ENCODE data around the gene BLNK.

BLNK gene

DNA sequence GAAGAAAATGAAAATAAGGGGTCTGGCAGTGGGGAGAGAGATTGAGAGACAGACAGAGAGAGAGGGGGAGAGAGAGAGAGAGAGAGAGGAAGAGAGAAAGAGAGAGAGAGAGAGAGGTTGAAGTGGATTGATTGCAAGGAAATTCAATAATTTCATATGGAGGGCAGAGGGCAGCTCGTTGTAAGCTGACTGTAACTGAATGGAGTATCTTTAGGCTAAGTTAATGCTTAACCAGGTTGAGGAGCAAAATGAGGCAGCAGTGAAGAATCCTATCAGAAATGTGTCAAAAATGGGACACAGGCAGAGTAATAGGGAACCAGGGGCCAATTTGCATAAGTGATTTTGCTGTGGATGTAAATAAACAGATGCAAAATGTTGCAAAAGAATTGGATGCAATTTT lies 21.0 kb downstream of the BLNK start:
- POLR2A ChIA-PET (ENCODE audit: low non-redundant PET), result no interaction called here
- TF ChIP-seq, protein P1, sequence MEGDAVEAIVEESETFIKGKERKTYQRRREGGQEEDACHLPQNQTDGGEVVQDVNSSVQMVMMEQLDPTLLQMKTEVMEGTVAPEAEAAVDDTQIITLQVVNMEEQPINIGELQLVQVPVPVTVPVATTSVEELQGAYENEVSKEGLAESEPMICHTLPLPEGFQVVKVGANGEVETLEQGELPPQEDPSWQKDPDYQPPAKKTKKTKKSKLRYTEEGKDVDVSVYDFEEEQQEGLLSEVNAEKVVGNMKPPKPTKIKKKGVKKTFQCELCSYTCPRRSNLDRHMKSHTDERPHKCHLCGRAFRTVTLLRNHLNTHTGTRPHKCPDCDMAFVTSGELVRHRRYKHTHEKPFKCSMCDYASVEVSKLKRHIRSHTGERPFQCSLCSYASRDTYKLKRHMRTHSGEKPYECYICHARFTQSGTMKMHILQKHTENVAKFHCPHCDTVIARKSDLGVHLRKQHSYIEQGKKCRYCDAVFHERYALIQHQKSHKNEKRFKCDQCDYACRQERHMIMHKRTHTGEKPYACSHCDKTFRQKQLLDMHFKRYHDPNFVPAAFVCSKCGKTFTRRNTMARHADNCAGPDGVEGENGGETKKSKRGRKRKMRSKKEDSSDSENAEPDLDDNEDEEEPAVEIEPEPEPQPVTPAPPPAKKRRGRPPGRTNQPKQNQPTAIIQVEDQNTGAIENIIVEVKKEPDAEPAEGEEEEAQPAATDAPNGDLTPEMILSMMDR (conservative IDR thresholded peaks at IDR 0.05; ENCODE audit: low read depth), result no peak
- H3K27ac ChIP-seq, result no peak overlapping the region
- DNase-seq (ENCODE audit: low spot score), result no peak
- CTCF ChIA-PET, result interaction anchor here (2.8 kb wide), 1 partner anchor 21 kb away, joined by 11 read pairs; no protein-coding TSS in a partner anchor

DNA sequence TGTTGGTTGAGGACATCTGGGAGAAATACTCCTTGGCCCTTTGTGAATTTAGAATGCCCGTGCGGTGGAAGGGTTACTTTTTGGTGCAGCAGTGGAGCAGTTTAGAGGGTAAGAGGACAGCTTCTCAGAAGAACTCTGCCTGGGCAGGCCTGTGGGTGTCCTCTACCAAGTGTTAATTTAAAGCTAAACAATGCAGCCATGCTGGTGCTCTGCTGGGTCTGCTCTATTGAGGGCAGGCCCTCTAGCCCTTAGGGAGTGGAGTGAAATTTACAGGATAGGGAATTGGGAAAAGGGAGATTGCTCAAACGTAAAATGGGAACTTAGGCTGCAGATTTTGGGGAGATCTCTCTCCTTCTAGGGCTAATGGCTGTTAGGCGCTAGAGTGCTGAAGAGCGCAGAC lies 22.1 kb downstream of the BLNK start:
- TF ChIP-seq, protein P1 (conservative IDR thresholded peaks at IDR 0.05; ENCODE audit: low read depth), result no peak
- no peak for DNase-seq (ENCODE audit: low spot score)
- H3K27ac ChIP-seq, result no peak overlapping the region
- CTCF ChIA-PET, result interaction anchor here (2.8 kb wide), 1 partner anchor 20 kb away, joined by 11 read pairs; no protein-coding TSS in a partner anchor
- POLR2A ChIA-PET (ENCODE audit: low non-redundant PET), result no interaction called here

- POLR2A ChIA-PET (ENCODE audit: low non-redundant PET), result no interaction called here
- no peak for DNase-seq (ENCODE audit: low spot score)
- H3K27ac ChIP-seq, result no peak overlapping the region
- TF ChIP-seq, protein P1 (conservative IDR thresholded peaks at IDR 0.05; ENCODE audit: low read depth), result no peak
- CTCF ChIA-PET, result interaction anchor here (1.0 kb wide), 1 partner anchor 15 kb away, joined by 4 read pairs; no protein-coding TSS in a partner anchor
Measured at GRCh38 chr10:96244354-96244753, 27.0 kb downstream of the BLNK start.

GRCh38 chr10:96243296-96243695 lies 28.1 kb downstream of the BLNK start:
- POLR2A ChIA-PET (ENCODE audit: low non-redundant PET), result no interaction called here

DNA sequence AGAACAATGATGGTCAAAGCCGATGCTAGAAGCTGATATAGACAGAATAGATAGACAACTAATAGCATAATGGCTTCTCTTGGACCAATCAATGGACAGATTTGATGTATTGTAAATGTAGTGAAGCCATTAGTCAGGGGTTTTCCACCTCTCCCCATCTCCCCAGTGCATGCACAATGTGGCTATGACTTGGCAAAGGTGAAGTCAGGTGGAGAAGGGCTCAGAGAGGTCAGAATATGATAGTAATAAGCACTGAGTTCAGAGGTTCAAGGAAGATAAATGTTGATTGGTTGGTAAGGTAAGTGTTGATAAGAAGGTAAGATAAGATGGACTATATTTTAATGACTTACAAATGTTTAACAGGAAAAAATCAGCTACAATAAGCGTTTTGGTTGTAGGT lies 28.5 kb downstream of the BLNK start:
- H3K27ac ChIP-seq, result no peak overlapping the region
- ChIA-PET CTCF (interaction anchor here (0.7 to 2.1 kb wide), 4 partner anchors 12 to 210 kb away, joined by 3 to 7 read pairs (median 4); no protein-coding TSS in a partner anchor), POLR2A (ENCODE audit: low non-redundant PET) (interaction anchor here (0.6 kb wide), 1 partner anchor 1298 kb away, joined by 4 read pairs; no protein-coding TSS in a partner anchor)
- TF ChIP-seq, protein P1 (conservative IDR thresholded peaks at IDR 0.05; ENCODE audit: low read depth), result no peak
- no peak for DNase-seq (ENCODE audit: low spot score)

More at GRCh38 chr10:96243296-96243695, 28.1 kb downstream of the BLNK start:
- TF ChIP-seq, protein P1 (conservative IDR thresholded peaks at IDR 0.05; ENCODE audit: low read depth), result no peak
- no peak for DNase-seq (ENCODE audit: low spot score)
- H3K27ac ChIP-seq, result no peak overlapping the region
- CTCF ChIA-PET, result interaction anchor here (0.7 to 2.1 kb wide), 4 partner anchors 12 to 210 kb away, joined by 3 to 7 read pairs (median 4); no protein-coding TSS in a partner anchor

- ChIA-PET POLR2A (ENCODE audit: low non-redundant PET) (no interaction called here), CTCF (interaction anchor here (1.9 kb wide), 1 partner anchor 10 kb away, joined by 9 read pairs; no protein-coding TSS in a partner anchor)
- TF ChIP-seq, protein P1 (conservative IDR thresholded peaks at IDR 0.05; ENCODE audit: low read depth), result no peak
- no peak for DNase-seq (ENCODE audit: low spot score)
- no peak overlapping the region for H3K27ac ChIP-seq
Measured at GRCh38 chr10:96238646-96239623, 32.4 kb downstream of the BLNK start.

All from RWPE1 (cell line).